HCT116 (cell line): ENCODE data around the gene CALML3.

Experiments
- CTCF ChIP-seq, 3 experiments: fragments of 200-600 bp in 1 of 3; sonication (generic) in 1 of 3; IDR thresholded peaks in 2 of 3; conservative IDR thresholded peaks in 1 of 3; 2 replicates each; pipeline ENCODE4 v1.5.1; 2012 to 2017; ENCODE audit warnings: low read depth in 2 of 3, low read length in 2 of 3, antibody characterized with exemption in 1 of 3, borderline replicate concordance in 1 of 3, control low read depth in 1 of 3, mild to moderate bottlenecking in 1 of 3, mixed read lengths in 1 of 3, mixed run types in 1 of 3, moderate library complexity in 1 of 3; ENCODE audit not compliant: insufficient read depth in 1 of 3
- EZH2 ChIP-seq: fragments of 200-600 bp; sonication (generic); IDR thresholded peaks from 2 replicates; pipeline ENCODE4 v1.6.1; 2017; ENCODE audit warnings: antibody characterized with exemption, mixed run types
- EZH2phosphoT487 ChIP-seq: fragments of 200-600 bp; IDR thresholded peaks from 2 replicates; pipeline ENCODE4 v1.6.1; 2018; ENCODE audit warnings: antibody characterized with exemption, borderline replicate concordance
- POLR2A ChIP-seq: IDR thresholded peaks from 2 replicates; pipeline ENCODE4 v1.7.0; 2011; ENCODE audit warnings: borderline replicate concordance; ENCODE audit not compliant: insufficient read depth, insufficient read length; ENCODE audit errors: extremely low read depth
- TF ChIP-seq, protein P1 (sequence below): IDR thresholded peaks from 2 replicates; pipeline ENCODE4 v1.6.1; 2011; ENCODE audit warnings: mild to moderate bottlenecking, low read length, moderate library complexity; ENCODE audit not compliant: insufficient replicate concordance; ENCODE audit errors: extremely low read depth
- TF ChIP-seq, protein P2 (sequence below): IDR thresholded peaks from 2 replicates; pipeline ENCODE4 v1.6.1; 2012

- no peak for TF ChIP-seq CTCF (IDR thresholded peaks at IDR 0.05 in 2 of 3, conservative IDR thresholded peaks at IDR 0.05 in 1 of 3; ENCODE audit: borderline replicate concordance in 1 of 3, insufficient read depth in 1 of 3, low read depth in 2 of 3, low read length in 2 of 3)
- no peak for TF ChIP-seq POLR2A
- no peak for TF ChIP-seq EZH2phosphoT487
- TF ChIP-seq, protein P1, sequence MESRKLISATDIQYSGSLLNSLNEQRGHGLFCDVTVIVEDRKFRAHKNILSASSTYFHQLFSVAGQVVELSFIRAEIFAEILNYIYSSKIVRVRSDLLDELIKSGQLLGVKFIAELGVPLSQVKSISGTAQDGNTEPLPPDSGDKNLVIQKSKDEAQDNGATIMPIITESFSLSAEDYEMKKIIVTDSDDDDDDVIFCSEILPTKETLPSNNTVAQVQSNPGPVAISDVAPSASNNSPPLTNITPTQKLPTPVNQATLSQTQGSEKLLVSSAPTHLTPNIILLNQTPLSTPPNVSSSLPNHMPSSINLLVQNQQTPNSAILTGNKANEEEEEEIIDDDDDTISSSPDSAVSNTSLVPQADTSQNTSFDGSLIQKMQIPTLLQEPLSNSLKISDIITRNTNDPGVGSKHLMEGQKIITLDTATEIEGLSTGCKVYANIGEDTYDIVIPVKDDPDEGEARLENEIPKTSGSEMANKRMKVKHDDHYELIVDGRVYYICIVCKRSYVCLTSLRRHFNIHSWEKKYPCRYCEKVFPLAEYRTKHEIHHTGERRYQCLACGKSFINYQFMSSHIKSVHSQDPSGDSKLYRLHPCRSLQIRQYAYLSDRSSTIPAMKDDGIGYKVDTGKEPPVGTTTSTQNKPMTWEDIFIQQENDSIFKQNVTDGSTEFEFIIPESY = no peak
- no peak for TF ChIP-seq EZH2
- TF ChIP-seq, protein P2, sequence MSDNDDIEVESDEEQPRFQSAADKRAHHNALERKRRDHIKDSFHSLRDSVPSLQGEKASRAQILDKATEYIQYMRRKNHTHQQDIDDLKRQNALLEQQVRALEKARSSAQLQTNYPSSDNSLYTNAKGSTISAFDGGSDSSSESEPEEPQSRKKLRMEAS = no peak
These were observed 31.1 kb downstream of the CALML3 start for GRCh38 chr10:5555881-5556280.
